PC-3 (cell line): Measurements from ENCODE around the gene ITPR3. TPM values are rescaled to one million over a fixed set of nuclear protein-coding genes. Genes with fewer than 3 reads are reported as not detected.

ENCODE experiments used
- ATAC-seq: fragments of 200-7000 bp; cut with Tn5 transposase; 2 replicates; pipeline ENCODE4 v1.9.1; 2020; ENCODE audit warnings: mild to moderate bottlenecking, moderate library complexity
- BruUV-seq: library from RNA; stranded (reverse); fragments of 400-500 nt; replicated peaks from 2 replicates; lab custom pipeline; 2021; lab: Mats Ljungman, UMichigan
- CTCF ChIA-PET: fragments of 300-600 bp; sonication (Branson Sonifier 250); formaldehyde crosslinking; loops from one replicate; lab custom pipeline; 2022; ENCODE audit warnings: antibody characterized with exemption; lab: Charles Lee
- POLR2A ChIA-PET: fragments of 300-600 bp; sonication (Branson Sonifier 250); formaldehyde crosslinking; loops from one replicate; lab custom pipeline; 2022; ENCODE audit warnings: antibody characterized with exemption; ENCODE audit not compliant: unreplicated experiment; lab: Charles Lee
- DNase-seq: peaks from one replicate; pipeline ENCODE4 v3.0.0-alpha.2; 2015
- H2AFZ ChIP-seq: fragments of 300-600 bp; sonication (generic); 2 replicates; pipeline ENCODE4 v1.6.0; 2016; ENCODE audit warnings: antibody characterized with exemption, low read length
- H3F3A ChIP-seq: fragments of 300-600 bp; sonication (generic); one replicate; pipeline ENCODE4 v1.6.0; 2017; ENCODE audit warnings: antibody characterized with exemption, low read length, control low read depth, mild to moderate bottlenecking; ENCODE audit not compliant: unreplicated experiment
- H3K27ac ChIP-seq: fragments of 300-600 bp; sonication (generic); 2 replicates; pipeline ENCODE4 v1.5.1; 2016; ENCODE audit warnings: mild to moderate bottlenecking, low read length
- H3K27me3 ChIP-seq: fragments of 300-600 bp; sonication (generic); 2 replicates; pipeline ENCODE4 v1.6.1; 2016; ENCODE audit warnings: low read length, mixed read lengths
- H3K36me3 ChIP-seq: fragments of 300-600 bp; sonication (generic); 2 replicates; pipeline ENCODE4 v1.6.1; 2016; ENCODE audit warnings: low read depth, mixed run types, low read length, mixed read lengths
- H3K4me1 ChIP-seq: fragments of 300-600 bp; sonication (generic); 2 replicates; pipeline ENCODE4 v1.5.1; 2016; ENCODE audit warnings: low read length; ENCODE audit not compliant: insufficient read depth
- H3K4me2 ChIP-seq: fragments of 300-600 bp; sonication (generic); 2 replicates; pipeline ENCODE4 v1.6.0; 2016; ENCODE audit warnings: low read length
- H3K4me3 ChIP-seq: fragments of 300-600 bp; sonication (generic); 2 replicates; pipeline ENCODE4 v1.5.1; 2016; ENCODE audit warnings: mild to moderate bottlenecking, low read length, mixed read lengths
- H3K79me2 ChIP-seq: fragments of 300-600 bp; sonication (generic); 2 replicates; pipeline ENCODE4 v1.6.1; 2017; ENCODE audit warnings: low read length, mixed read lengths
- H3K9ac ChIP-seq: fragments of 300-600 bp; sonication (generic); 2 replicates; pipeline ENCODE4 v1.6.0; 2016; ENCODE audit warnings: mild to moderate bottlenecking, low read length
- H3K9me2 ChIP-seq: fragments of 300-600 bp; sonication (generic); replicated peaks from 2 replicates; pipeline ENCODE4 v1.6.1; 2016; ENCODE audit warnings: mixed run types, low read length, mixed read lengths
- H3K9me3 ChIP-seq: fragments of 300-600 bp; sonication (generic); 2 replicates; pipeline ENCODE4 v1.6.1; 2016; ENCODE audit warnings: low read length, mixed read lengths
- H4K20me1 ChIP-seq: fragments of 300-600 bp; sonication (generic); 2 replicates; pipeline ENCODE4 v1.6.1; 2016; ENCODE audit warnings: low read length, mixed read lengths
- EZH2 ChIP-seq: fragments of 300-600 bp; sonication (generic); IDR thresholded peaks from one replicate; pipeline ENCODE4 v1.6.1; 2017; ENCODE audit warnings: antibody characterized with exemption, mild to moderate bottlenecking, low read length; ENCODE audit not compliant: unreplicated experiment
- EZH2phosphoT487 ChIP-seq: fragments of 300-600 bp; sonication (generic); IDR thresholded peaks from 2 replicates; pipeline ENCODE4 v1.6.1; 2018; ENCODE audit warnings: mild to moderate bottlenecking, antibody characterized with exemption, low read length, borderline replicate concordance
- intact Hi-C: fragments of 100-400 bp; cut with micrococcal nuclease; formaldehyde crosslinking; loops from 2 replicates; pipeline ENCODE4 v1.9.0; 2023
- total RNA-seq: library from RNA; depleted of rRNA; stranded (reverse); fragments of >200 nt; gene quantifications from 2 replicates; pipeline ENCODE4 v1.2.3, GENCODE V29; 2014
- TF ChIP-seq, protein P1 (sequence below): fragments of 300-600 bp; sonication (generic); conservative IDR thresholded peaks from 2 replicates; pipeline ENCODE4 v1.5.1; 2017; ENCODE audit warnings: antibody characterized with exemption, low read depth, mild to moderate bottlenecking, low read length

ITPR3 gene
- total RNA-seq, 1 experiment from 2014 or later, result 41.8 TPM

DNA sequence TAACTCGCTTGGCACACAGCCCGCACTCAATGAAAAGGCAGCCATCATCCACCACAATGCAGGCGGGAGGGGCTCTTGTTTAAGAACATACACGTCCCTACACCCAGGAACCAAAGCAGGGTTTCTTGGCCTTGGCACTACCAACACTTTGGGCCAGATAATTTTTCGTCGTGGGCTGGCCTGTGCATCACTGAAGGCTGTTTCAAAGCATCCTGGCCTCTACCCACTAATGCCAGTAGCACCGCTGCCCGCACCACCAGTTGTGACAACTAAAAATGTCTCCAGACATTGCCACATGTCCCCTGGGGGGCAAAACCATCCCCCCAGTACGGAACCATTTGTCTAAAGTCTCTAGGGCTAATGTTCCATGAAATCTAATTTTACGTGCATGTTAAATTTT is 77.4 kb downstream of the ITPR3 start:
- H3K4me2 ChIP-seq, result no peak overlapping the region
- no peak overlapping the region for H3K27ac ChIP-seq
- peaks cover 5% of the 10 kb centered on the region for H3F3A ChIP-seq
- DNase-seq (no peak), ATAC-seq (no peak)
- H3K9me3 ChIP-seq, result no peaks in the 10 kb centered on the region
- POLR2A ChIA-PET, result no interaction called here
- peaks cover 14% of the 10 kb centered on the region; the same call in 1 of the 2 replicates for H3K79me2 ChIP-seq
- no peaks in the 10 kb centered on the region for H3K9me2 ChIP-seq
- H3K4me1 ChIP-seq, result peaks cover 43% of the 10 kb centered on the region
- CTCF ChIA-PET, result no interaction called here
- peaks cover 51% of the 10 kb centered on the region for H3K36me3 ChIP-seq
- TF ChIP-seq EZH2, result no peak
- TF ChIP-seq, protein P1, sequence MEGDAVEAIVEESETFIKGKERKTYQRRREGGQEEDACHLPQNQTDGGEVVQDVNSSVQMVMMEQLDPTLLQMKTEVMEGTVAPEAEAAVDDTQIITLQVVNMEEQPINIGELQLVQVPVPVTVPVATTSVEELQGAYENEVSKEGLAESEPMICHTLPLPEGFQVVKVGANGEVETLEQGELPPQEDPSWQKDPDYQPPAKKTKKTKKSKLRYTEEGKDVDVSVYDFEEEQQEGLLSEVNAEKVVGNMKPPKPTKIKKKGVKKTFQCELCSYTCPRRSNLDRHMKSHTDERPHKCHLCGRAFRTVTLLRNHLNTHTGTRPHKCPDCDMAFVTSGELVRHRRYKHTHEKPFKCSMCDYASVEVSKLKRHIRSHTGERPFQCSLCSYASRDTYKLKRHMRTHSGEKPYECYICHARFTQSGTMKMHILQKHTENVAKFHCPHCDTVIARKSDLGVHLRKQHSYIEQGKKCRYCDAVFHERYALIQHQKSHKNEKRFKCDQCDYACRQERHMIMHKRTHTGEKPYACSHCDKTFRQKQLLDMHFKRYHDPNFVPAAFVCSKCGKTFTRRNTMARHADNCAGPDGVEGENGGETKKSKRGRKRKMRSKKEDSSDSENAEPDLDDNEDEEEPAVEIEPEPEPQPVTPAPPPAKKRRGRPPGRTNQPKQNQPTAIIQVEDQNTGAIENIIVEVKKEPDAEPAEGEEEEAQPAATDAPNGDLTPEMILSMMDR, result no peak
- no peak for TF ChIP-seq EZH2phosphoT487
- no peak overlapping the region for H2AFZ ChIP-seq
- no peaks in the 10 kb centered on the region for H3K27me3 ChIP-seq
- H3K9ac ChIP-seq, result no peak overlapping the region
- H4K20me1 ChIP-seq, result no peaks in the 10 kb centered on the region
- no peak overlapping the region for H3K4me3 ChIP-seq
- intact Hi-C loops, result no loop called here
- BruUV-seq, result no TSS peak

DNA sequence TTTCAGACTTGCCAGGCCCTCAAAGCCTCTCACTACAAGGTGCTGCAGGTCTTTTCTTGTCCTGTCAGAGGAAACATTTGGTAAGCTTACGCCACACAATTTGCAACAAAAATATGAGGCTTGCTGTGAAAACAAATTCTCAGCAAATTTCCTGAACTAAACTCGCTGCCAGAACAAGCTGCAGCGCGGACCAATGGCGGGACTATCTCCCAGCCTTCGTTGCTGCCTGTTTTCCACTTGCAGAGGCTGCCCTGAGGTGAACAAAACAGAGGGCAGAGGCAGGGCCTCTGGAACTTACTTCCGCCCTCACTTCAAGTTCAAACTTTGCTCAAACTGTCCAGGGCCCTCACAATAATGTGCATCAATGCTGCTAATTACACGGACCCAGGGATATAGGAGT is 78.0 kb downstream of the ITPR3 start:
- intact Hi-C loops, result no loop called here
- Histone ChIP-seq H3K9me2 (no peaks in the 10 kb centered on the region), H3K4me2 (no peak overlapping the region), H3K36me3 (peaks cover 47% of the 10 kb centered on the region), H3K27ac (no peak overlapping the region), H3K79me2 (peaks cover 14% of the 10 kb centered on the region; the same call in 1 of the 2 replicates), H3K27me3 (no peaks in the 10 kb centered on the region), H2AFZ (no peak overlapping the region), H3K9ac (no peak overlapping the region), H3K9me3 (no peaks in the 10 kb centered on the region), H3F3A (peaks cover 5% of the 10 kb centered on the region), H3K4me3 (no peak overlapping the region), H3K4me1 (peaks cover 37% of the 10 kb centered on the region), H4K20me1 (no peaks in the 10 kb centered on the region)
- CTCF ChIA-PET, result no interaction called here
- POLR2A ChIA-PET, result no interaction called here
- no peak for DNase-seq
- no peak for TF ChIP-seq EZH2
- TF ChIP-seq, protein P1, result no peak
- no peak for TF ChIP-seq EZH2phosphoT487
- BruUV-seq, result no TSS peak
- ATAC-seq, result no peak

DNA sequence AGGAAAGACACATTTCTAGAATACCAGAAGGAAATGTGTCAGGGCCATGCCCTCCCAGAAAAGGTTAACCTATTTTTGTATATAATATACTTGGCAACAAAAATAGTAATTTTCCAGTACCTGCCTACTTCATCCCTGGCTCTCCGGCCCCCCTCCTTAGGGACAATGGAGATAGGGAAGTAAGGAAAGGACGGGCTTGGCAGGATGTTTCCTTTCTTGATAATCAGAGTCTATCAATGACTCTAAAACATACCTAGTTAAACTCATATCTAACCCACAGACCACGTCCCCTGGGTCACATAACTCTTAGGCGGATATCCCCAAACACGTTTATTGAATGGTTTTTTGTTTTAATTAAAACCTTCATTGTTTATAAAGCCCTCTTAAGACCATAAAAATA is 78.6 kb downstream of the ITPR3 start:
- Histone ChIP-seq H3K79me2 (peaks cover 14% of the 10 kb centered on the region; the same call in 1 of the 2 replicates), H3F3A (peaks cover 5% of the 10 kb centered on the region), H3K27me3 (no peaks in the 10 kb centered on the region), H4K20me1 (no peaks in the 10 kb centered on the region), H2AFZ (no peak overlapping the region), H3K9me2 (no peaks in the 10 kb centered on the region), H3K4me1 (peaks cover 31% of the 10 kb centered on the region), H3K4me2 (no peak overlapping the region), H3K9me3 (no peaks in the 10 kb centered on the region), H3K4me3 (no peak overlapping the region), H3K27ac (no peak overlapping the region), H3K9ac (no peak overlapping the region), H3K36me3 (peaks cover 47% of the 10 kb centered on the region)
- TF ChIP-seq EZH2 (no peak), EZH2phosphoT487 (no peak)
- TF ChIP-seq, protein P1, result no peak
- intact Hi-C loops, result loop anchor here (1.0 to 5.0 kb wide), 3 partner anchors 67 to 114 kb away; no protein-coding TSS in a partner anchor
- ChIA-PET CTCF (interaction anchor here (1.4 kb wide), 1 partner anchor 110 kb away, joined by 7 read pairs; no protein-coding TSS in a partner anchor), POLR2A (no interaction called here)
- no peak for ATAC-seq
- DNase-seq, result no peak
- no TSS peak for BruUV-seq
